BE2C (cell line): ENCODE data around the gene ADRA2B. TPM values are rescaled to one million over a fixed set of nuclear protein-coding genes. Genes with fewer than 3 reads are reported as not detected.
"Not testable (repeated sequence)": the region's sequence is repeated elsewhere in the genome, so short reads cannot be mapped to it uniquely, and the experiment has no call there.

Experiments used
- DNase-seq: peaks from one replicate; pipeline ENCODE4 v3.0.0-alpha.2; 2020
- H3K27me3 ChIP-seq: fragments of 250-450 bp; sonication (Bioruptor Pico); 2 replicates; pipeline ENCODE4 v1.5.1; 2020; ENCODE audit warnings: mild to moderate bottlenecking
- H3K36me3 ChIP-seq: fragments of 250-450 bp; sonication (Bioruptor Pico); 2 replicates; pipeline ENCODE4 v1.5.1; 2020; ENCODE audit warnings: mild to moderate bottlenecking
- H3K4me1 ChIP-seq: fragments of 250-450 bp; sonication (Bioruptor Pico); 2 replicates; pipeline ENCODE4 v1.5.1; 2020
- H3K4me3 ChIP-seq: 2 replicates; pipeline ENCODE4 v1.5.1; 2011; ENCODE audit warnings: low read depth, low read length
- H3K9me3 ChIP-seq: fragments of 250-450 bp; sonication (Bioruptor Pico); 2 replicates; pipeline ENCODE4 v1.5.1; 2020
- polyA plus RNA-seq: library from polyadenylated mRNA; unstranded; fragments of >200 nt; gene quantifications from one replicate; pipeline ENCODE4 v1.2.1, GENCODE V29; 2012; ENCODE audit warnings: low read depth, missing spikeins; ENCODE audit not compliant: insufficient read length, insufficient read depth
- TF ChIP-seq, protein P1 (sequence below): IDR thresholded peaks from 2 replicates; pipeline ENCODE4 v1.5.1; 2012; ENCODE audit warnings: mild to moderate bottlenecking, low read depth, low read length

Gene ADRA2B
- not detected for polyA plus RNA-seq

DNA sequence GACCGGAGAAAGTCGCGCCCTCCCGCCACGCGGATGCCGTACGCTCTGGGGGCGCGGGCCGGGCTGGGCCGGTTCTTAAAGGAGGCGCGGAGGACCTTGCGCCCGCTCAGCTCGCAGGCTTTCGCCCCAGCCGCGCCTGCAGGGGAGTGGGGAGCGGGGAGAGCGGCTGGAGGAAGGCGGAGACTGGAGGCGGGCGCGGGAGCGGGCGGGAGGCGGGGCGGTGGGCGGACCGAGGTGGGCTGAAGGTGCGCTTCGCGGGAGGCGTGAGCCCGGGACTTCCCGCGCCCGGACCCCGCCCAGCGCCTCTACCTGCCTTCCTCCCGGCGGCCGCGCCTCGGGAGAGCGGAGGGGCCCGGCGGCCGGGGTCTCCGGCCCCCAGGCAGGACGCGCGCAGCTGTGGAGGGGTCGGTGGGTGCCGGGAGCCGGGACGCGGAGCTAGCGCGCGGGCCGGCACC, at the start of gene ADRA2B:
Gene ADRA2B, minus strand, starts transcription at position 148 of the 455 bp plus-strand sequence. CDS start 422 bp downstream, outside the sequence.
- peak; percentile 28 for DNase-seq
- H3K27me3 ChIP-seq, result no peaks in the 10 kb centered on the region
- no peaks in the 10 kb centered on the region for H3K36me3 ChIP-seq
- TF ChIP-seq, protein P1, sequence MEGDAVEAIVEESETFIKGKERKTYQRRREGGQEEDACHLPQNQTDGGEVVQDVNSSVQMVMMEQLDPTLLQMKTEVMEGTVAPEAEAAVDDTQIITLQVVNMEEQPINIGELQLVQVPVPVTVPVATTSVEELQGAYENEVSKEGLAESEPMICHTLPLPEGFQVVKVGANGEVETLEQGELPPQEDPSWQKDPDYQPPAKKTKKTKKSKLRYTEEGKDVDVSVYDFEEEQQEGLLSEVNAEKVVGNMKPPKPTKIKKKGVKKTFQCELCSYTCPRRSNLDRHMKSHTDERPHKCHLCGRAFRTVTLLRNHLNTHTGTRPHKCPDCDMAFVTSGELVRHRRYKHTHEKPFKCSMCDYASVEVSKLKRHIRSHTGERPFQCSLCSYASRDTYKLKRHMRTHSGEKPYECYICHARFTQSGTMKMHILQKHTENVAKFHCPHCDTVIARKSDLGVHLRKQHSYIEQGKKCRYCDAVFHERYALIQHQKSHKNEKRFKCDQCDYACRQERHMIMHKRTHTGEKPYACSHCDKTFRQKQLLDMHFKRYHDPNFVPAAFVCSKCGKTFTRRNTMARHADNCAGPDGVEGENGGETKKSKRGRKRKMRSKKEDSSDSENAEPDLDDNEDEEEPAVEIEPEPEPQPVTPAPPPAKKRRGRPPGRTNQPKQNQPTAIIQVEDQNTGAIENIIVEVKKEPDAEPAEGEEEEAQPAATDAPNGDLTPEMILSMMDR, result no peak
- H3K4me3 ChIP-seq, result peak within 1 kb of the TSS; percentile 47
- no peaks in the 10 kb centered on the region for H3K4me1 ChIP-seq
- H3K9me3 ChIP-seq, result no peaks in the 10 kb centered on the region

- Histone ChIP-seq H3K27me3 (no peaks in the 10 kb centered on the region), H3K36me3 (no peaks in the 10 kb centered on the region), H3K4me1 (no peaks in the 10 kb centered on the region), H3K9me3 (no peaks in the 10 kb centered on the region), H3K4me3 (peak overlapping the region; percentile 11; the same call in 1 of the 2 replicates)
- TF ChIP-seq, protein P1, result peak; percentile 33
- peak; percentile 83 for DNase-seq
These were observed 48.3 kb upstream of the ADRA2B start for GRCh38 chr2:96164459-96165184.

GRCh38 chr2:96163768-96164429, 47.5 kb upstream of the ADRA2B start:
- H3K36me3 ChIP-seq, result no peaks in the 10 kb centered on the region
- H3K27me3 ChIP-seq, result no peaks in the 10 kb centered on the region
- no peak overlapping the region for H3K4me3 ChIP-seq
- TF ChIP-seq, protein P1, result no peak
- DNase-seq, result no peak
- no peaks in the 10 kb centered on the region for H3K9me3 ChIP-seq
- H3K4me1 ChIP-seq, result no peaks in the 10 kb centered on the region

- Histone ChIP-seq H3K9me3 (no peaks in the 10 kb centered on the region), H3K4me3 (no peak overlapping the region), H3K4me1 (no peaks in the 10 kb centered on the region), H3K27me3 (no peaks in the 10 kb centered on the region), H3K36me3 (no peaks in the 10 kb centered on the region)
- DNase-seq, result no peak
- TF ChIP-seq, protein P1, result no peak
These were observed 47.0 kb upstream of the ADRA2B start for GRCh38 chr2:96163415-96163767.

GRCh38 chr2:96161898-96162297, 45.5 kb upstream of the ADRA2B start:
- no peak overlapping the region for H3K4me3 ChIP-seq
- no peaks in the 10 kb centered on the region for H3K9me3 ChIP-seq
- H3K27me3 ChIP-seq, result no peaks in the 10 kb centered on the region
- TF ChIP-seq, protein P1, result no peak
- H3K4me1 ChIP-seq, result no peaks in the 10 kb centered on the region
- no peaks in the 10 kb centered on the region for H3K36me3 ChIP-seq
- no peak for DNase-seq

GRCh38 chr2:96160366-96160765, 44.0 kb upstream of the ADRA2B start:
- H3K4me1 ChIP-seq, DNase-seq, H3K9me3 ChIP-seq, H3K4me3 ChIP-seq, H3K27me3 ChIP-seq, H3K36me3 ChIP-seq: not testable (repeated sequence)
